Cerebellar cortex (tissue), 1 donor: Measurements from ENCODE around the gene CLK4.

Source experiments
- DNase-seq: peaks from one replicate; pipeline ENCODE4 v3.0.0-alpha.2; 2015; ENCODE audit warnings: low spot score

CLK4 gene

DNA sequence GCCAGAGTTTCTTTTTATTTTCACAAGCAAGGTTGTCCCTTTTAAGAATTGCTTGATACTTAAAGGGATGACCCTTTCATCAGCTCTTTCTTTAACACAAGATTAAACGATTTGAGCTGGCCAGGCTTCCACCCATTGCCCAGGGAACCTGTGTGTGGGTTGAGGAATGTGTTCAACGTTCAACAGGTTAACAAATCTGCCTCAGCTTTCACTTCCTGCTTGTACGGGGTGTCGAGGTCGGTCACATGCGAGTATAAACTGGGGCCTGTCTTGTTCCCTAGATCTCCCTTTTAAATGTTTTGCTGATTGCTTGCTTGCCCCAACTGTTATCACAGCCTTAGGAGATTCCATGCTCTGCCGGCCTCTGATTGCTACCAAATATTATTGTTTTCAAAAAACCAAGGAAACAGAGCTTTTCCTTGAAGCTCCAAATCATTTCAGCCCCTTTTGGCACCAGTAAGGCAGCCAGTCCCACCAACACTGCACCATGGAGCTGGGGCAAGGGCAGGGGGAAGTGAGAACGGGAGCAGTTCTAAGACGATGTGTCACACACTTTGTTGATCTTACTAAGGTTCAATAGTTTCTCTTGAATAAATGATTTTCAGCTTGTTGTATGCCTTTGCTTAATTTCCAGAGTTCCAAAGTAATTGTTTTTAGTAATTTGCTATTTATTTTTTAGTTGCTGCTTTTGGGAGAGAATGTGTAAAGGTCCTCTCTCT is 10.7 kb upstream of the CLK4 start:
- DNase-seq = no peak

DNA sequence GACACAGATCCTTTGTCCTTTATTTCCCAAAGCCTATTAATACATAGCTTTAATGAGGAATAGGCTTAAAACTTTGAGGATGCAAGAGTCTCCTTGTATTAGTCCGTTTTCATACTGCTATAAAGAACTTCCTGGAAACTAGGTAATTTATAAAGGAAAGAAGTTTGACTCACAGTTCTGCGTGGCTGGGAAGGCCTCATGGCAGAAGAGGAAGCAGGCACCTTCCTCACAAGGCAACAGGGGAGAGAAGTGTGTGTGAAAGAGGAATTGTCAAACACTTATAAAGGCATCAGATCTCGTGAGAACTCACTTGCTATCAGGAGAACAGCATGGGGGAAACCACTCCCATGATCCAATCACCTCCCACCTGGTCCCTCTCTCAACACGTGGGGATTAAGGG is 5.4 kb upstream of the CLK4 start:
- no peak for DNase-seq

DNA sequence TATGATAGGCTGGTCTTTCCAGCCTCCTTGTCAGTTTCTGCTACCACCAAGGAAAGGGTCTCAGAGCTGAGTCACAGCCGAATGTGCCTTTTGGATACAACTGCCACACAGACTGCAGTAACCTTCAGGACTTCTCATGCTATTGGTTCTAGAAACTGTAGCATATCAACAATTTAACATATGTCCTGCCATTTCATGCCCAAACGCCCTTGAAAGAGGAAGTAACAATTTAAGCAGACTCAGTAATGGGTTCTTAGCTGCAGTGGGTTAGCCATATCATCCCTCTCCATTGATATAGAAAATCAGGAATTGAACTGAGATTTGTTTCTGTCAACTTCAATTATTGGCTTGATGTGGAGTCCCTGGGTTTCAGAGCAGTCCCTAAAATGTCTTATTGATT is 4.1 kb upstream of the CLK4 start:
- no peak for DNase-seq

DNA sequence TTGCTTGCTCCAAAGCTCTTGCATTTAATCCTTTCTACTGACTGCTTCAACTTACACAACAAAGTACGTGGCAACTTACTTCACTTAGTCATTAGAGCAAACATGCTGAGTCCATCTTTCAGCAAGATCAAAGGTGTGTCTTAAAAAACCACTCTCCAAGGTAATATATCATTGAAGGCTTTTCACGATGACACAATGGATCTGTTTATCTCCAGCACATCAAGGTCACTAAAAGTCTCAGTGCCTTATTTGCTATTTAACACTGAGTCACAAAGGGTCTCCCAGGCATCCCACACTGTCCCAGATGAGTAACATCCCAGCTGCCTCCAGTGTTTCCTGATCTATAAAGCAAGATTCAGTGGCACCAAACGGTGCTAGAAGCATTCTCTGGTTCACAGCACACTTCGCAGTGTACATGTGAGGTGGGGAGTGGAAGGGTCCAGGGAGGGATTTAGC is 3.7 kb upstream of the CLK4 start:
- no peak for DNase-seq

DNA sequence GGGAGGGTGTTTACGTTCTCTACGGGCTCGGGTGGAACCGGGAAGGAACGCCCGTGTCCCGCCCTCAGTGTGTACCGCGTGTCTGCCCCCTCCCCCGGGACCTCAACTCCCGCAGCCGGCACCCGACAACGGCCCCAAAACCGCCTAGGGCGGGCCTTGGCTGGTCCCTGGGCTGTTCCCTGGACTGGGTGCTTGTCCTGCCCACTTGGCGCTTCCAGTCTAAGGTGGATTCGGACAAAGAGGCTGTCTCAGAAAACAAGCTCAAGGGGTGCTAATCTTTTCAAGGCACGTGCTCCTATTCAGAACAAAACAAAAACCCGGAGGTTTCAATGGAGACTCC is 379 bp upstream of the CLK4 start:
- no peak for DNase-seq

DNA sequence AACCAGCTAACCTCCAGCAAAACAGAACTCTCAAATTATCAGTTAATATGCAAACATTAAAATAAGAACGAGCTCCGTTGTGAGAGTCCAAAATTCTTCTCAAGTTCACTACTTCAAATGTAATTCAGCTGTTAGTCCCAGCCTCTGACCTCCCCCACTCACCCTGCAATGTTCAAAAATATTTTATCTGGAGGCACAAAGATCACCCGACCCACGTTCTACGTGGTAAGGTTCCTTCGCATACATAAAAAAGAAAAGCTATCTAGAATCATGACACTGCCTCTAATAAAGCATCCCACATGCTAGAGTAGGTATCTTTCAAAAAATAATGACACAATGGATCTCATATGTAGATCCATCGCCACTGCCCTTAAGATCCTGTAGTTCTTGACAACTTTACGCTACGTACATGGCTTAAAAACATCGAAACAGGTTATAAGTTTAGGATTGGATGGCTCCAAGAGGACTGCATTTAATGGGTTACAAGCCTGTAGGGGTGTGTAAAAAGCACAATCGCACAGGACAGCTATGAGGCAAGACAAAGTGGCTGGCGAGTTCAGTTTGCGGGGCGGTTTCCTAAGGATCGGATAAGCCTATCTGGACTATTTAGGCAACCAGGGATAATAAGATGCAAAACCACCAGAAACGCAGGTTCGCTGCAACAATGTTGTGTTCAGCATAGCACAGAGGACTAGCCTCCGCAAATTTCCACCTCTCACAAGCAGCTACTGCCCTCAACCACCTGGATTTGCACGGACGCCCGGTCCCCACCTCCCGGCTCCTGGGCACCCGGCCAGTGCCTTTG is 969 bp downstream of the CLK4 start:
- no peak for DNase-seq

DNA sequence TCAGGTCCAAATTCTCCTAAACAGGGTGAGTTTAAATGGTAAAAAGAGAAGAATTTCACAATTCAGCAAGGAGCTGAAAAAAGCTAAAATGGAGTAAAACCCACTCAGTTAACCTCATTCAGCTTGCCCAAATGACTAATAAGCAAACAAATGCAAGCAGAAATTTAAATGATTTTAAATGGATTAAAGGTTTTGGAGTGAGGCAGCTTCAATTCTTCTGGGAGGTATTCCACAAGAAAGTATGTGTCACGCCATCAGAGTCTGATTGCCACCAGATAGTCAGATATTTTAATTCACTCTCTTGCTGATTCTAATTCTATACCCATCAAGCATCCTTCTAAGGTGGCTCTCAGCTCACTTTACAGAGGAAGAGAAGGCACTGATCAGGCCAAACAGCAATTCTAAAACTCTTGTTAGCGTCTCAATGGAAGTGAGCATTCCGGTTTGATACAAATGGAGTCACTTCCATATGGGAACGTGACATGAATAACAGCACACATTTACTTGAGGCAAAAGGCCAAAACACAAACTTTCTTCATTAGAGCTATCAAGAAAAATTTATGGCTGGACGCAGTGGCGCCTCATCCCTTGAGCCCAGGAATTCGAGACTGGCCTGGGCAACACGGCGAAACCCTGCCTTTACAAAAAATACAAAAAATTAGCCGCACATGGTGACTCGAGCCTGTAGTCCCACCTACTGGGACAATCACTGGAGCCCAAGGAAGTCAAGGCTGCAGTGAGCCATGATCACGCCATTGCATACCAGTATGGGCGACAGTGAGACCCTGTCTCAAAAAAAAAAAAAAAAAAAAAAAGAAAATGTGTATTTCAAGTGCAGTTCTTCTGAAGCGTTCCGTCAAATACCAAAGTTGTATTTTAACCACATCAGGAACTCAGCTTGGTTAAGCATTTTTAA is 2.0 kb downstream of the CLK4 start:
- DNase-seq = peak; percentile 9

DNA sequence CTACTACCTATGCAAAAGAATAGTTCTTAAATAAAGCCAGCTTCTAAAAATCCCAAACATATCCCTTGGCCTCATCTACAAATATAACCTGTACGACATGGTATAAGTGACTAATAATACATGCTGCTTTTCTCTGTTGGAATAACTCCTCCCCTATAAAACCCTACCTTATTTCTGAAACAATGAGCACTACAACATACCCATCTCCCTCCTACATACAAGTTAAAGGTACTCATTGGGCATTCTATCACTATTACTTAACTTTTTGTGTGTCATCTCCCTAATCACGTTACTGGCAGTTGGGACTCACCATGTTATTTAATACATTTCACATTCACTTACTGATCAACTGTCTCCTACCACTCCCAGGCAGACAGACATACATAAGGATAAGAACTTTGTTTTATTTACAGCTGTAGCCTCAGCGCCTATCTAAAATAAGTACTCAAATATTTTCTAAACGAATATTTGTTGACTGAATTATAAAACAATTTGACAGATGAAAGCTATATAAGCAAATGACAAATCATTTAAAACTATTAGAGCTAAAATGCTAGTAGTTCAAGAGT is 4.1 kb downstream of the CLK4 start:
- no peak for DNase-seq

DNA sequence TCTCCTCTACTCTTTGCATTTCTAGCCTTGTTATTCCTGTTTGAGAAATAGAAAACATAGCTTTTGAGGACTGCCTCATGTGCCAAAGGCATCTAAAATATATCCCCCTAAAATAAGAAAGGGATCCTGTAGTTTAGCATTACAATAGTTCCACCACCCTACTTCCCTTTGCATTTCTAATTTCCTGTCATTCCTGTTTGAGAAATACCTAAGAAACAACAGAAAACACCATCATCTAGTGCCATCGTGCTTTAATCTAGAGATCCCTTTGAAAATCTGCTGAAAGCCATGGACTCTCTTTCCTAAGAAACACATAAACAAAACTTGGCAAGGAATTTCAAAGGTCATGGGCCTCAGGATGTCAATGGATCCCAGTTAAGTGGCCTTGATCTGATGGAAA is 7.5 kb downstream of the CLK4 start:
- no peak for DNase-seq

DNA sequence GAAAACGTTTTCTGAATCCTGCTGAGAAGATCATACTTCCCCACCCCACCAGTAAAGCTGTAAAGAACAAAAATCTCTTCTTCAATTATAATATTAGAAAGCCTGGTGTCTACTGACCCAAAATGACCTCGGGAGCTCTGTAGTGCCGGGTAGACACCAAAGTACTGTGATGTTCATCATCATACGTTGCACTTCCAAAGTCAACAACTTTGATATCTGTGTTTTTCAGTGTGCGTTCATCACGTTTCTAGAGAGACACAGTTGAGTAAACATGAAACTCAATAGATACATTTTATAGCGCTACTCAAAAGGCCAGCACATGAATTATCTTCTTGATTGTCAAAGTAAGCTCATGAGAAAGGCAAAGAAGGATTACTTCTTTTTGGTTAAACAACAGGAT is 14.6 kb downstream of the CLK4 start:
- DNase-seq = no peak

DNA sequence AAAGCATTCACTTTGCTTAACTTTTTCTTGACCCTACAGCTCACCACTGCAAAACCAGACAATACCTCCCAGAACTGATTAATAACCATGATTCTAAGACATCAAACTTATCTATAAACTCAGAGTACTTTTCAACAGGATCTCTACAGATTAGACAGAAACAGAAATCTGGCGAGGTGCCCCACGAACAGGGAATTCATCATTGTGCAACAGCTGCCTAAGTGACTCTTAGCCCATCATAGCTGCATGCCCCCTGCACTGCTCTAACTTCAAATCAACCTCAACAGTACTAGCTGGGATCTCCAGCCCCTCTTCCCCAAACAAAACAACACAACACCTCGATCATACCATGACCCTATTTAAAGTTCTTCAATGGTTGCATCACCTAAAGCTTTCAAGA is 20.6 kb downstream of the CLK4 start:
- DNase-seq = no peak

DNA sequence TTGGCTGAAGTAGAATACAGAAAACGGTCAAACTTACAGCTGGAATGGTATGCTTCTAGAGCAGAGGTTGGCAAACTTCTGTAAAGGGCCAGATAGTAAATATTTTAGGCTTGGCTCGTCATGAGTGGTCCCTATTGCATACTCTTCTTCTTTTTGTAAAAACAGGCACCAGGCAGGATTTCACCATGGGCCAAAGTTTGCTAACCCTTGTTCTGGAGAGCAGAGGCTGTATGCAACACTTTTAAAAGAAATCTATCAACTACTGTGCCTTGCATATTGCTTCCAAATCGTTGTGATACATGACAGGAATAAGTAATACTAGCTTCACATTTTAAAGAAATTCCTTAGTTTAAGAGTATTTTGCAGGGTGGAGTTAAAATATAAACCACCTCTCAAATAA is 21.1 kb downstream of the CLK4 start:
- DNase-seq = no peak

DNA sequence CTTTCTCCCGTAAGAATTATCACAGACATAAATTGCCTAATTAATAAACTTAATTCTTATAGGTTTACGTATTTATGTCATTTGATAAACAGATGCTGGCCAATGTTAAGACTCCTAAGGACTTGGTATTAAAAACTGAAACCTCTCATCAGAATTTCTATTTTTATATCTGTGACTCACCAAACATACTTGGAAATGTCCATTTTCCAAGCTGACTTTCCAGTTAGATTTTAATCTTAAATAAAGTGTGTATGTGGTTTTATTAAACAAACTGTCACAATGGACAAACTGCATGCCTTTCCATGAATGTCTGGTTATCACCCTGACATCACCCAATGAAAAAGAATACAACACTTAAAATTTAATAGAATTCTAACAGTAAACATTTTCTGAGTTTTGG is 24.1 kb downstream of the CLK4 start:
- DNase-seq = no peak

DNA sequence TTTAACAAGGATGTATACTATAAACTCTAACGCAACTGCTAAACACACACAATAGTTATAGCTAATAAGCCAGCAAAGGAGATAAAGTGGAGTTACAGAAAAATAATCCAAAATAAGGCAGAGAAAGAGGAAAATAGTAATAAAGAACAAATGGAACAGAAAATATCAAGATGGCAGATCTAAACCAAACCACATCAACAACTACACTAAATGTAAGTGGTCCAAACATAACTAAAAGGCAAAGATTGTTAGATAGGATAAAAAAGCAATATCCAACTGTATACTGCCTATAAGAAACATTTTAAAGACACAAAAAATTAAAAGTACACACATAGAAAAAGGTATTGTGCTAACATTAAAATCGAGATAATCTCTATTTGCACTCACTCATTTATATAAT is 31.1 kb downstream of the CLK4 start:
- DNase-seq = no peak

DNA sequence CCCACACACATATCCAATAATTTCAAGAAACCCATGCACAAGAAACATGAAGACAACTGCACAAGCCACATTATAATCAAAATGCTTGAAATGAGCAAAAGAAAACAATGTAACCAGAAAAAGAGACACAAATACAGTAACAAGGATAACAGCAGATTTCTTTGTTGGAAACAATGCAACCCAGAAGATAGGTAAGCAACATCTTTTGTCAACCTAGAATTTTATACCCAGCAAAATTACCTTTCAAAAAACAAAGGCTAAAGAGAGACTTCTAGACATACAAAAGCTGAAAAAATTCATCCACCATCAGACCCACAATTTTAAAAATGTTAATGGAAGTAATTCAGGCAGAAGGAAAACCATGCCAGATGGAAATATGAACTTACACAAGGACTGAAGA is 31.7 kb downstream of the CLK4 start:
- DNase-seq = no peak

DNA sequence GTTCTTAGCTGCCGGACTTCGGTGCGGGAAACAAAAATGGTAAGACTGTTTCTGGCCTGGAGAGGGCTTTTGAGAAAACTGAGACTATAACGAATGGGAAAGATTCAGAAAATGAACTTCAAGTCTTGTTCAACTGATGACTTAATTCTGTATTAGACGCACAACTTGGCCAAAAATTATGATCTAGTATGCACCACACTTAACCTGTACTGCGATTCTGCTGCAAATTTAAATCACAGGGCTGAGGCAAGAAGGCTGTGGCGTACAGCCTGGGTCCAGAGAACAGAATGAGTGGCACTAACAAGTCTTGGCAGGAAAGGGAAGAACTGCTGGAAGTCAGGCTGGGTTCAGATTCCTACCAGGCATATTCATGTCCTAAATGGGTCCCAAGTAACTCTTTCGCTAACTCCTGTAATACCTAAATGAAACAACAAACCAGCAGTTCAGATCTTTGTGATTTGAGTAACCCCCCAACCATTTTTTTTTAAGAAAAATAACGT is 35.9 kb downstream of the CLK4 start:
- DNase-seq = no peak

DNA sequence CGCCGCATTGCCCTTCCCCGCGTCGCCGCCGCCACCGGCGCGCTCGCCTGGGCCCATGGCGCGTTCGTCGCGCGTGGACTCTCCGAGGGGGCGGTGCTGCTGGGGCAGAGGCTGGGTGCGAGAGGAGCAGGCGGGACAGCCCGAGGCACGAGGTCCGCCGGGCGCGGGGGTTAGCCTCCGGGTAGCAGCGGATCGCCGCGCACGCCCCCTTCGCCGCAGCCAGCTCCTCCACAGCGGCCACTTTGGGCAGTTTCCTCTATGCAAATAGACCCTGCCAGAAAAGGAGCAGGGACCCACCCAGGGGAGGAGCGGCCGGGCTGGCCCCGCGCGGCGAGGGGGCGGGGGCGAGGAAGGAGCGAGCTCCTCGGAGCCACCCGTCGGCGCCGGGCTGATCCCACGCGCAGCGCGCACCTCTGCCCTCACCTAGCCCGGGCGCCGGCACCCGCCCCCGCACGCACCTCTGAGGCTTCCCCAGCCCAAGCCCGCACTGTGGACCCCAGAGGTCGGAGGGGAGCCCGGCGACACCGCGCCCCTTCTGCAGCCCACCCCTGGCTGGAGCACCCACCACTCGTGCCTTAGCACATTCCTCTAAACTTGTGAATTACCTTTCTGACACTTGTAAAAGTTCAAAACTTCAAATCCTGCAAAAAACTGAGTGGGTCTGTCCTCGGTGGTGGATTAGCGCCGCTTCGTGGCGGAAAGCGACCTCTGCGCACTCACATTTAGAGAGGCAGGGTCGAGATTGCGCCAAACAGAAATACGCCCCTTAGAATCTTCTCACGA is 36.5 kb downstream of the CLK4 start, which contains the start of gene COL23A1:
COL23A1 (minus strand) TSS at position 253 of the 783 bp plus-strand sequence.
- peak; percentile 46 for DNase-seq

DNA sequence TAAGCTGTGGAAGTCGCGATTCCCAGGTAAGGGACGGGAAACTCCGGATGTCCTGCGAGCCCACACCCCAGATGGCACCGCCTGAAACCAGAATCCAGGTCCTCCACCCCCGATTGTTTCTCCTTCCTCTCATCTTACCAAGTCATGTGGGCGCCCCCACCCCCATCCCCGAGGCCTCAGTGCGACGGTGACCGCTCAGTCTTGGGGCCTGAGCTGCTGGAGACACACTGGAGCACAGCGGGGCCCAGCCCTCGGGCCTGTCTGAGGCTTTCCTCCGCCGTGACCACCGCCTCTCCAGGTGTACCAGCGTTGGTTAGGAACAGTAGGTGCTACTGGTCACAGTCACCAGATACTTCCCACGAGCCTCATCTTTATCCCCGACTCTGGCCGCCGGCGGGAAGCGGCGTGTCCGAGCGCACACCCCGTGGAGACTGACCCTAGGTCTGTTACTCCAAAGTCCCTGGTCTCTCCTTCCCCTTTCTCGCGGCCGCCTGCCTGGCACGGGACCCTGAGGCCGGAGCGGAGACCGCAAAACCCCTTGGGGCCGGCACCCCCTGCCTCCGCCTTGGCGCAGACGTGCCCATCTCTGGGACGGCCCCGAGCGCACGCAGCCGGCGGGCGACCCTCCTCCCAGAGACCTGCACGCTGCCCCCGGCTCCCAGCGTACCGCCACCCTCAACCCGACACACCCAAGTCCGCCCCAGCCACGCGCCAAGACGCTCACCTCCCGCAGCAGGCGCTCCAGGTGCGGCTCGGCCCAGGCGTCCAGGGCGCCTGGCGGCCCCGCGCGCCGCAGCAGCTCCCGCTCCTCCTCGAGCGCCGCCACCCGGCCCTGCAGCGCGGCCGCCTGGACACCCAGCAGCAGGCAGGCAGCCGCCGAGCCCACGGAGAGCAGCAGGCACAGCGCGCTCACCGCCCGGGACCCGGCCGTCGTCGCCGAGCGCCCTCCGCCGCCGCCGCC is 37.4 kb downstream of the CLK4 start:
- DNase-seq = no peak

DNA sequence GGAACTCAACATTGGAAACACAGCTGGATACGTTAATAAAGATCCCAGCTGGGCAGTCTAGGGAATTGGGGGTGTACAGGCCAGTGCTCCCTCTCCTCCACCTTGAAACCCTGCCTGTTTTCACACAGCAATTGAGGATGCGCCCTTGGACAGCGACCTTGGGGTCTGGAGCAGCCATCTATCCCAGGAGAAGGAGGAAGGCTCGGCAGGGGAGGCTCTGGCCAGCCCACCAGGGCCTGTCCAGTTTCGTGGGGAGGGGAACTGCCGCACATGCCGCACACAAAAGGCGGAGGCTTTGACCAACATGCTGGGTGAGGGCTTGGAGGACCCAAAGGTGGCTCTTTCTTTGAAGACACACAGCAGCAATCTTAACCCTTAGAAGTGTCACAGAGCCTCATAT is 38.1 kb downstream of the CLK4 start:
- no peak for DNase-seq
